HG03097 (cell line): ENCODE data around the gene GTF2H1.
"Not testable (repeated sequence)": the region's sequence is repeated elsewhere in the genome, so short reads cannot be mapped to it uniquely, and the experiment has no call there.

Source experiments
- ATAC-seq: cut with Tn5 transposase; IDR thresholded peaks from one replicate; pipeline ENCODE4 v1.9.1; 2021; ENCODE audit not compliant: unreplicated experiment, low FRiP score

Gene GTF2H1

DNA sequence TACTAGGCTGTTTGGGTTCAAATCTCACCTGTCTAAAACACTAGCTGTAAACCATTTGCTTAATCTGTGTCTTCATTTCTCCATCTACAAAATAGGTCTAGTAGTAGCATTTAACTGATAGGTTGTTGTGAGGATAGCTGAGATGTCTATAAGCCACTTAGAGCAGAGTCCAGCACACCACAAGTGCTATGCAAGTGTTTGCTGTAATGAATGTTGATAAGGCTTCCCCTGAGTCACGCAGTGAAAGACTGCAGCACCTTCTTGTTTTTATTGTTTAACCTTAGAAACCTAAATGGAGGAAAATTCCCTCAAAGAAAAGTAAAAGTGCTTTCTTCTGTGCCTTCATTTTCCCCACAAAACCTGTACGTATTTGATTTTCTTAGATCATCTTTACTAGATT, 48.9 kb downstream of the GTF2H1 start:
- no peak for ATAC-seq

DNA sequence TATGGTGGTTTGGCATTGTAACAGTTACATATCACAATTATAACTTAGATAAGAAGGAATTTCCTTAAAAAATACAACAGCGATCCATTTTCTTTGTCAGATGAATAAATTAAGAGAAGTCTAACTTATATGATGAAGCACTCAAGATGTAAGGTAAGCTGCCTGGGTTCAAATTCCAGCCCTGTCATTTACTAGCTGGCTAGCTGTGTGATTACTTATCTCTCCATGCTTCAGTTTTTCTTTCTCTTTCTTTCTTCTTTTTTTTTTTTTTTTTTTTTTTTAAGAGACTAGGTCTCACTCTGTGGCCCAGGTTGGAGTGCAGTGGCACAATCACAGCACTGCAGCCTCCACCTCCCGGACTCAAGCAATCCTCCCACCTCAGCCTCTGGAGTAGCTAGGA, 49.8 kb downstream of the GTF2H1 start:
- ATAC-seq = no peak

- ATAC-seq = no peak
Measured at GRCh38 chr11:18374956-18375355, 52.6 kb downstream of the GTF2H1 start.

GRCh38 chr11:18375941-18376340, 53.6 kb downstream of the GTF2H1 start:
- no peak for ATAC-seq

DNA sequence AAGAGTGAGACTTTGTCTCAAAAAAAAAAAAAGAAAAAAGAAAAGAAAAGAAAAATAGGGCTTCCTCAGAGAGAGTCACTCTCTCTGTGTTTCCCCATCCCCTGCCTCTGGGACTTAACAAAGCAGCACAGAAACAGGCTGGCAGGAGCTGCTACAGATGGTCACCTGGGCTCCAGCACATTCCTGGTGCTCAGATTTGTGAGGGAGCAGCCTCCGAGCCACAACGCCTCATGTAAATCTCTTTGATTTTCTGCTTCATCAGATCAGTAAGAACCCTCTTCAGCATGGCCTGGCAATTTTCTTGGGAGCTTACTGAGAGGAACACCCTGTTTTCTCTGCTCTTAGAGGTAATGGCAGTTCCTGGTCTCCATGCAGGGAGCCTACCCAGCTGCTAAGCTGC, 56.8 kb downstream of the GTF2H1 start:
- ATAC-seq = no peak

GRCh38 chr11:18383388-18384156, 61.2 kb downstream of the GTF2H1 start:
- ATAC-seq = peak; percentile 81

- ATAC-seq = peak; percentile 44
Measured at GRCh38 chr11:18384157-18384641, 61.8 kb downstream of the GTF2H1 start.

DNA sequence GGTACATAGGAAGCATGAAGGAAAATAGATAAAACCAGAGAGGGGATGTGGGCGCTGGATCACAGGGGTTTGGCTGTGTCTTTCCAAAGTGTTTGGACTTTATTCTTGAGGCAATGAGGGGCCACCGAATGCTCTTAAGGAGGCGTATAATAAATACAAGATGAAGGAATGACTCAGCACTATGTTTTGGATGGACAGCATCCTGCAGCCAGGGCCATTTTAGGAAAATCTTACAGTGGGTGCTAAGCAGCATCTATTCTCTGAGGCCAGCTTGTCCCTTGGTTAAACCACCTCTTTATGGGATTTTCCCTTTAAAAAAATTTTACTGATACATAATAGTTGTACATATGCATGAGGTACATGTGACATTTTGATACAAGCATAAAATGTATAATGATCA, 67.7 kb downstream of the GTF2H1 start:
- ATAC-seq = no peak

GRCh38 chr11:18392434-18393321, 70.3 kb downstream of the GTF2H1 start:
- ATAC-seq = no peak

GRCh38 chr11:18393581-18394274, 71.4 kb downstream of the GTF2H1 start:
- peak; percentile 7 for ATAC-seq

- ATAC-seq = peak; percentile 58
Measured at GRCh38 chr11:18394275-18394927, 72.0 kb downstream of the GTF2H1 start, which contains the start of gene LDHA. Gene LDHA (plus strand): TSS chr11:18394563. CDS start chr11:18396843, 2,280 bp downstream.

DNA sequence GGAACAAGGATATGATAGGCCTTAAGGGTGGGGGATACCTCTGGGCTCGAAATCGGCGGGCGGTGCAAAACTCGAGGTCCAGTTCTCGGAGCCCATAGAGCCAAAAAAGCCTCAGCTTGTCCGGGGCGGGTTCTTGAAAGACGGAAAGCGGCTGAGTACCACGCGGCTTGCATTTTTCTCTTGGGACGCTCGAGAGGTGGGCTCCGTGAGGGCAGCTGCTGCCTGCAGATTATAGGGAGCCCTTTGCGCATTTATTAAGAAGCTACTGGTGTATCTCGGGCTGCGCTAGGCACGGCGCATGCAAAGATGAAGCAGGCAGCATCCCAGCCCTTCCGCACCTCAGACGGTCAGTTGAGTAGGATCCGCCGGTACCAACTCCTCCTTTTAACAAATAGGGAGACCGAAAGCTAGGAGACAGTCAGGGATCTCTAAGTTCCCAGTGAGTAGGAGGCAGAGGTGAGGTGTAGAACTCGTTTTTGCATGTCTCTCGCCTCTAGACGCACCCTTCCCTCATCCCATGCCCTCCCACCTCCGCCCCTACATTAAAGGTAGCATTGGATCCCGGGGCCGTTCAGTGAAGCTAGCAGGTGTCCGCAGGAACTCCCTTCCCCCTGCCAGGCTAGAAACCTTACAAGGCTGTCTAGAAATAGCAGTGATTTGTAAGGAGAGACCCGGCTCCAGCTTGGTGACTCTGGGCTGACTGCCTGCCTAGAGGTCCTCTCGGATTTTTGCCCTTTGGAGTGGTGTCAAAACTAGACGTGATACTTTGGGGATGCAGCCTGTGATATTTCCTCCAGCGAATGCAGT, 72.8 kb downstream of the GTF2H1 start:
- ATAC-seq = no peak

- peak; percentile 57 for ATAC-seq
Measured at GRCh38 chr11:18395735-18396504, 73.6 kb downstream of the GTF2H1 start.

- ATAC-seq = no peak
Measured at GRCh38 chr11:18397921-18398320, 75.6 kb downstream of the GTF2H1 start.

DNA sequence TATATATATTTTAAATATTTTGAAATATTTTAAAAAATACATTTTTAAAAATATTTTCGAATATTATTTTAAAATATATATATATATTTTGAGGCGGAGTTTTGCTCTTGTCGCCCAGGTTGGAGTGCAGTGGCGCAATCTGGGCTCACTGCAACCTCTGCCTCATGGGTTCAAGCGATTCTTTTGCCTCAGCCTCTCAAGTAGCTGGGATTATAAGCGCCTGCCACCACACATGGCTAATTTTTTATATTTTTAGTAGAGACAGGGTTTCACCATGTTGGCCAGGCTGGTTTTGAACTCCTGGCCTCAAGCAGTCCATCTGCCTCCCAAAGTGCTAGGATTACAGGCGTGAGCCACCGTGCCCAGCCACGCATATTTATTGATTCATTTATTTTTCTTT, 78.7 kb downstream of the GTF2H1 start:
- ATAC-seq = not testable (repeated sequence)

- ATAC-seq = no peak
Measured at GRCh38 chr11:18404062-18404461, 81.7 kb downstream of the GTF2H1 start.

GRCh38 chr11:18407400-18407799, 85.0 kb downstream of the GTF2H1 start:
- ATAC-seq = not testable (repeated sequence)

GRCh38 chr11:18408558-18409291, 86.4 kb downstream of the GTF2H1 start:
- ATAC-seq = no peak
